Body of pancreas (tissue), 4 donors: ENCODE results near the gene ACTN2. TPM values are rescaled to one million over a fixed set of nuclear protein-coding genes. Genes with fewer than 3 reads are reported as not detected.

ENCODE experiments used
- ATAC-seq: fragments of 150-250 bp; one replicate; pipeline ENCODE4 v1.9.1; 2016
- DNase-seq, 4 donors: peaks; one replicate each; pipeline ENCODE4 v3.0.0-alpha.2; 2019
- H3K27ac ChIP-seq, 4 donors: fragments of 200-600 bp; sonication (generic); 1 replicate in 3 of 4; 2 replicates in 1 of 4; pipeline versions ENCODE4 v1.5.1 to v1.6.1; 2016 to 2019; ENCODE audit warnings: mild to moderate bottlenecking in 1 of 4, mixed read lengths in 1 of 4, moderate library complexity in 1 of 4
- H3K27me3 ChIP-seq, 2 donors: fragments of 200-600 bp; sonication (generic); one replicate each; pipeline ENCODE4 v1.6.0; 2016; ENCODE audit warnings: mild to moderate bottlenecking in 1 of 2
- H3K36me3 ChIP-seq, 2 donors: fragments of 200-600 bp; sonication (generic); replicated peaks in 1 of 2; 2 replicates each; pipeline ENCODE4 v1.5.1; 2016; ENCODE audit warnings: low read depth in 2 of 2; ENCODE audit not compliant: insufficient read depth in 1 of 2
- H3K4me1 ChIP-seq: fragments of 200-600 bp; sonication (generic); one replicate; pipeline ENCODE4 v1.6.0; 2016
- H3K4me3 ChIP-seq, 2 donors: fragments of 200-600 bp; sonication (generic); 1 replicate in 1 of 2; 2 replicates in 1 of 2; pipeline ENCODE4 v1.5.1; 2016 to 2019
- H3K9me3 ChIP-seq, 3 donors: fragments of 200-600 bp; sonication (generic); 1 replicate in 2 of 3; 2 replicates in 1 of 3; pipeline ENCODE4 v1.5.1; 2016
- POLR2A ChIP-seq, 3 donors: fragments of 450-650 bp; IDR thresholded peaks; one replicate each; pipeline ENCODE4 v1.6.1; 2016; ENCODE audit warnings: antibody characterized with exemption in 3 of 3, mild to moderate bottlenecking in 2 of 3
- WGBS, 2 donors: methylation state at CpG; one replicate each; pipeline ENCODE4 v1.1.5; 2017; 5-methylcytosine and 5-hydroxymethylcytosine counted together
- intact Hi-C: fragments of 100-400 bp; cut with DNase I; formaldehyde crosslinking; loops from one replicate; pipeline ENCODE4 v1.15.1; 2023
- total RNA-seq, 2 donors: library from RNA; depleted of rRNA; stranded (reverse); fragments of >200 nt; gene quantifications; one replicate each; pipeline ENCODE4 v1.1.0, GENCODE V29; 2016
- TF ChIP-seq, protein P1 (sequence below), 7 experiments: fragments of 450-650 bp in 4 of 7; fragments of 200-600 bp in 3 of 7; sonication (generic) in 3 of 7; IDR thresholded peaks; one replicate each; pipeline ENCODE4 v1.5.1; 2016 to 2019; ENCODE audit warnings: antibody characterized with exemption in 7 of 7

ACTN2 gene
- total RNA-seq, 2 donors from 2014 or later, result 3.0 to 3.1 TPM

DNA sequence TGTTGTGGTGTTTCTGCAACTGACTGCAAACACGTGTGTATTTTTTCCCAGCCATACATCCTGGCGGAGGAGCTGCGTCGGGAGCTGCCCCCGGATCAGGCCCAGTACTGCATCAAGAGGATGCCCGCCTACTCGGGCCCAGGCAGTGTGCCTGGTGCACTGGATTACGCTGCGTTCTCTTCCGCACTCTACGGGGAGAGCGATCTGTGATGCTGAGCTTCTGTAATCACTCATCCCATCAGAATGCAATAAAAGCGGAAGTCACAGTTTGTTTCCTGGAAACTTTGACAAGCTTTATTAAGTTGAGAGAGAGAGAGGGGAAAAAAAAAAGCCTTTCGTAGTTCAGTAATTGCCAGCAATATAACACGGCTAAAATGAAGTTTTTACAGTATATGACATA lies 76.1 kb downstream of the ACTN2 start:
- peaks cover 66% of the 10 kb centered on the region for H3K4me1 ChIP-seq
- ATAC-seq (no peak), DNase-seq (no peak)
- TF ChIP-seq, protein P1, sequence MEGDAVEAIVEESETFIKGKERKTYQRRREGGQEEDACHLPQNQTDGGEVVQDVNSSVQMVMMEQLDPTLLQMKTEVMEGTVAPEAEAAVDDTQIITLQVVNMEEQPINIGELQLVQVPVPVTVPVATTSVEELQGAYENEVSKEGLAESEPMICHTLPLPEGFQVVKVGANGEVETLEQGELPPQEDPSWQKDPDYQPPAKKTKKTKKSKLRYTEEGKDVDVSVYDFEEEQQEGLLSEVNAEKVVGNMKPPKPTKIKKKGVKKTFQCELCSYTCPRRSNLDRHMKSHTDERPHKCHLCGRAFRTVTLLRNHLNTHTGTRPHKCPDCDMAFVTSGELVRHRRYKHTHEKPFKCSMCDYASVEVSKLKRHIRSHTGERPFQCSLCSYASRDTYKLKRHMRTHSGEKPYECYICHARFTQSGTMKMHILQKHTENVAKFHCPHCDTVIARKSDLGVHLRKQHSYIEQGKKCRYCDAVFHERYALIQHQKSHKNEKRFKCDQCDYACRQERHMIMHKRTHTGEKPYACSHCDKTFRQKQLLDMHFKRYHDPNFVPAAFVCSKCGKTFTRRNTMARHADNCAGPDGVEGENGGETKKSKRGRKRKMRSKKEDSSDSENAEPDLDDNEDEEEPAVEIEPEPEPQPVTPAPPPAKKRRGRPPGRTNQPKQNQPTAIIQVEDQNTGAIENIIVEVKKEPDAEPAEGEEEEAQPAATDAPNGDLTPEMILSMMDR (IDR thresholded peaks at IDR 0.05), result no peak
- no peak for TF ChIP-seq POLR2A (IDR thresholded peaks at IDR 0.05)
- no peaks in the 10 kb centered on the region for H3K27me3 ChIP-seq
- H3K36me3 ChIP-seq, result no peaks in the 10 kb centered on the region
- 73 to 81% methylated on average over 15 of the region's 15 CpGs for WGBS, 2 donors
- intact Hi-C loops, result no loop called here
- no peaks in the 10 kb centered on the region for H3K9me3 ChIP-seq
- peak overlapping the region; percentile 54 to 83 (median 70) for H3K27ac ChIP-seq
- H3K4me3 ChIP-seq, result no peak overlapping the region

DNA sequence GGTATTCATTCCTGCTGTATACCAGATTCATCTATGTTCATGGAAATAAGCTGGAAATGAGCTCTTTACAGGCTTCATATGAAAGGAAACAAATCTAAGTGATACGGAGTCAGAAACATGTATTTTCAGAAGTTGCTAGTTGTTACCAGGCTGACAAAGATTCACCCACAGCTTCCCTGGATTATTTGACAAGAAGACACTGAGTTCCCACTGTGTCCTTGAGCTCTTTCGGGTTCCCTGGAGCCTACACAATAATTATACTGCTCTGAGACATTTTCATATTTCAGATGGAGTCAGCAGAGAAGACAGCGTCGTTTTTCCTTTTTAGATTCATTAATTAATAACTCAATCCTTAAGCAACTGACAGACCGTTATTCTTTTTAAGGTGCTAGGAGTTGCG lies 79.5 kb downstream of the ACTN2 start:
- TF ChIP-seq, protein P1 (IDR thresholded peaks at IDR 0.05), result no peak
- no peak for TF ChIP-seq POLR2A (IDR thresholded peaks at IDR 0.05)
- 28% methylated on average over 6 of the region's 6 CpGs for WGBS, 2 donors
- Histone ChIP-seq H3K36me3 (no peaks in the 10 kb centered on the region), H3K9me3 (no peaks in the 10 kb centered on the region), H3K27ac (peak overlapping the region in 2 of 4 donors; percentile 8 to 47), H3K4me3 (no peak overlapping the region), H3K4me1 (peaks cover 56% of the 10 kb centered on the region), H3K27me3 (no peaks in the 10 kb centered on the region)
- ATAC-seq (no peak), DNase-seq (no peak)
- intact Hi-C loops, result no loop called here

DNA sequence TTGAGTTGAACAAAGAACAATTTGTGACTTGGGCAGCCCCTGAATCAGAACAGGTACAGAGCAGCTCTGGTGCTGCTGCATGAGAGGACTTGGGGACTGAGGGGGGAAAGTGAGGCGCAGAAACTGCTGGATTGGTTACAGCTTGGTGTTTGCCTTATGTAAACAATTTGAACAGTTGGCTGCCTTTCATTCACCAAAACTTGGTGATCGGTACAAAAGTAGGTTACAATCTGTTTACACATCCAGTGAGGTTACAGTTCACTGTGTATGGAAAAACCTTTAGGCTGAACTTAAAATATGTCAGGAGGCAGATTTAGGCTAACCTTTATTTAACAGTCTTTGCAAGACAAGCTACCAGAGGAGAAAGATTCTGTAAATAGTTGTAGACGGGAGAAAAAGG lies 80.2 kb downstream of the ACTN2 start:
- DNase-seq (peak in 2 of 4 donors; percentile 11 to 19), ATAC-seq (peak; percentile 28)
- no peak overlapping the region for H3K4me3 ChIP-seq
- peak overlapping the region in 2 of 4 donors; percentile 8 to 47 for H3K27ac ChIP-seq
- TF ChIP-seq POLR2A (IDR thresholded peaks at IDR 0.05), result no peak
- TF ChIP-seq, protein P1 (IDR thresholded peaks at IDR 0.05), result no peak
- H3K4me1 ChIP-seq, result peaks cover 50% of the 10 kb centered on the region
- 20 to 33% methylated on average over 3 of the region's 3 CpGs for WGBS, 2 donors
- intact Hi-C loops, result no loop called here
- no peaks in the 10 kb centered on the region for H3K9me3 ChIP-seq
- H3K27me3 ChIP-seq, result no peaks in the 10 kb centered on the region
- H3K36me3 ChIP-seq, result no peaks in the 10 kb centered on the region

DNA sequence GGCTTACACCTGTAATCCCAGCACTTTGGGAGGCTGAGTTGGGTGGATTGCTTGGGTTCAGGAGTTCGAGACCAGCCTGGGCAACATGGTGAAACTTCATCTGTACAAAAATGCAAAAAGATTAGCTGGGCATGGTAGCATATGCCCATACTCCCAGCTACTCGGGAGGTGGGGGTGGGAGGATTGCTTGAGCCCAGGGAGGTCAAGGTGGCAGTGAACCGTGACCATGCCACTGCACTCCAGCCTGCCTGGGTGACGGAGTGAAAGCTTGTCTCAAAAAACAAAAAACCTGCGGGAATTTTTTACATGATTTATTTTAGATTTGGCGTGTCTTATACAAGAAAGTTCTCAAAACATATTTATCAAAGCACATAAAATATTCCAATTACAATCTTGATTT lies 81.0 kb downstream of the ACTN2 start:
- H3K27me3 ChIP-seq, result no peaks in the 10 kb centered on the region
- intact Hi-C loops, result no loop called here
- peaks cover 44% of the 10 kb centered on the region for H3K4me1 ChIP-seq
- H3K4me3 ChIP-seq, result no peak overlapping the region
- 33 to 41% methylated on average over 6 of the region's 6 CpGs for WGBS, 2 donors
- TF ChIP-seq, protein P1 (IDR thresholded peaks at IDR 0.05), result no peak
- no peak for TF ChIP-seq POLR2A (IDR thresholded peaks at IDR 0.05)
- peak in 1 of 4 donors; percentile 21 for DNase-seq
- H3K36me3 ChIP-seq, result no peaks in the 10 kb centered on the region
- no peak for ATAC-seq
- no peaks in the 10 kb centered on the region for H3K9me3 ChIP-seq
- H3K27ac ChIP-seq, result peak overlapping the region in 2 of 4 donors; percentile 8 to 47

DNA sequence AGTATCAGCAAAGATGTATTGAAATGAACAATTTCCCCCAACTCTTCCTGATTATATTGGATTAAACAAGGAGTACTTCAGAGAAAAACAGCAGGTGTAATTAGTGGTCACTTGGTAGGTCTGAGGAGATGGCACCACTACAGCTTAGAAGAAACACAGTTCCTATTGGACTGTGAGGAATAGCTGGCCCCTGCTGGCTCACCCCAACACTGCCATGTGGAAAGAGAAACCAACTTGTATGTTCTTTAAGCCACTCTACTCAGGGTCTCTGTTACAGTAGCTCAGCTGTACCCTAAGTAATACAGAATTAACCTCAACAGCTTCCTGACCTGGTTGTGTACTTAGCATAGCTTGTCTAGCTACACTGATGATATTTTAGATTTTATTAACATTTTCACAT lies 82.3 kb downstream of the ACTN2 start:
- no peak for ATAC-seq
- no peaks in the 10 kb centered on the region for H3K27me3 ChIP-seq
- no peak overlapping the region for H3K4me3 ChIP-seq
- no peak for TF ChIP-seq POLR2A (IDR thresholded peaks at IDR 0.05)
- TF ChIP-seq, protein P1 (IDR thresholded peaks at IDR 0.05), result peak in 1 of 7 experiments; percentile 7
- peaks cover 31% of the 10 kb centered on the region for H3K4me1 ChIP-seq
- intact Hi-C loops, result no loop called here
- no peak overlapping the region for H3K27ac ChIP-seq
- H3K9me3 ChIP-seq, result no peaks in the 10 kb centered on the region
- no peaks in the 10 kb centered on the region for H3K36me3 ChIP-seq
- no peak for DNase-seq
